Ovary (tissue), 9 donors: Measurements from ENCODE around the gene POU5F1. TPM values are rescaled to one million over a fixed set of nuclear protein-coding genes. Genes with fewer than 3 reads are reported as not detected.

Source experiments
- DNase-seq, 5 donors: peaks; one replicate each; pipeline ENCODE4 v3.0.0-alpha.2; 2019 to 2020
- H3K27ac ChIP-seq, 2 donors: fragments of 200-600 bp; one replicate each; pipeline versions ENCODE4 v1.5.1 to v1.8.0; 2019 to 2022
- H3K27me3 ChIP-seq: fragments of 200-600 bp; one replicate; pipeline ENCODE4 v1.8.0; 2022
- H3K36me3 ChIP-seq: fragments of 200-600 bp; sonication (generic); one replicate; pipeline ENCODE4 v1.5.1; 2019
- H3K4me1 ChIP-seq: one replicate; pipeline ENCODE4 v1.8.1; 2013; ENCODE audit warnings: mild to moderate bottlenecking, moderate library complexity; ENCODE audit not compliant: insufficient read depth
- H3K4me3 ChIP-seq: fragments of 200-600 bp; sonication (generic); one replicate; pipeline ENCODE4 v1.5.1; 2017
- H3K9me3 ChIP-seq, 2 donors: fragments of 200-600 bp in 1 of 2; sonication (generic) in 1 of 2; one replicate each; pipeline versions ENCODE4 v1.5.1 to v1.8.1; 2013 to 2019; ENCODE audit warnings: mild to moderate bottlenecking in 1 of 2, moderate library complexity in 1 of 2
- CTCF ChIP-seq, 3 donors: fragments of 450-650 bp in 2 of 3; fragments of 200-600 bp in 1 of 3; IDR thresholded peaks; one replicate each; pipeline versions ENCODE4 v1.5.1 to v1.8.0; 2016 to 2022; ENCODE audit warnings: antibody characterized with exemption in 3 of 3, mild to moderate bottlenecking in 1 of 3
- EP300 ChIP-seq: sonication (generic); formaldehyde crosslinking; IDR thresholded peaks from one replicate; pipeline ENCODE4 v1.6.1; 2017; ENCODE audit warnings: antibody characterized with exemption
- POLR2A ChIP-seq: fragments of 450-650 bp; IDR thresholded peaks from one replicate; pipeline ENCODE4 v1.6.1; 2017; ENCODE audit warnings: antibody characterized with exemption, mild to moderate bottlenecking, moderate library complexity
- WGBS, 3 donors: extraction: QIAGEN DNeasy Blood & Tissue Kit in 1 of 3; methylation state at CpG; one replicate each; pipeline versions ENCODE4 v1.1.5 to v1.1.7; 2013 to 2017; 5-methylcytosine and 5-hydroxymethylcytosine counted together
- intact Hi-C, 4 donors: fragments of 100-400 bp; cut with DNase I; formaldehyde crosslinking; loops; one replicate each; pipeline versions ENCODE4 v1.11.0 to v1.15.1; 2022 to 2023
- polyA plus RNA-seq, 2 donors: library from polyadenylated mRNA; stranded (reverse); fragments of 200-250 nt in 1 of 2; fragments of 350-450 nt in 1 of 2; fragmentation: Illumina TruSeq in 1 of 2; extraction: RNeasy Lipid Tissue Mini Kit (QIAGEN cat#74804) in 1 of 2; gene quantifications; one replicate each; pipeline ENCODE4 v1.2.3, GENCODE V29; 2013 to 2014
- total RNA-seq, 7 donors: library from RNA; depleted of rRNA in 2 of 7; stranded (reverse); fragments of >200 nt in 2 of 7; fragmentation: NEBNext Ultra II Directional in 3 of 7; extraction: Animal tissue kit (Norgen Biotek cat#: 25700) in 3 of 7; gene quantifications; one replicate each; pipeline versions ENCODE4 v1.1.0 to v1.2.4, GENCODE V29; 2016 to 2023
- donor health status: DM: no; HTN: no; CAD: no; lungs with moderate emphysema.
- donor health status: DM: no; HTN: no; CAD: no.
- donor health status: Bipolar disorder and iron deficiency.
- donor health status: DM: yes; HTN: yes; CAD: no.
- donor health status: DM: no; HTN: no; CAD: no.
- donor health status: DM: yes; HTN: yes; CAD: no.

Gene POU5F1
- total and polyA plus RNA-seq, 9 donors: 0.25 to 61.2 (median 2.1) TPM; not detected in 1

GRCh38 chr6:31138982-31139381, 31.5 kb downstream of the POU5F1 start, which contains the start of gene PSORS1C2:
TSS of gene PSORS1C2 (minus strand) at chr6:31139066. CDS start at chr6:31139026, 40 bp downstream.
- Histone ChIP-seq H3K4me3 (no peak within 1 kb of the TSS), H3K36me3 (no peaks in the 10 kb centered on the region), H3K4me1 (no peaks in the 10 kb centered on the region), H3K9me3 (no peaks in the 10 kb centered on the region), H3K27ac (no peak within 1 kb of the TSS), H3K27me3 (no peaks in the 10 kb centered on the region)
- TF ChIP-seq EP300 (no peak), CTCF (IDR thresholded peaks at IDR 0.05) (no peak), POLR2A (no peak)
- intact Hi-C loops: loop anchor here (5.0 kb wide), 2 partner anchors 53 to 228 kb away; no protein-coding TSS in a partner anchor
- peak in 1 of 5 donors; percentile 23 for DNase-seq
- 88 to 93% (median 91%) methylated on average over 4 of the region's 4 CpGs for WGBS, 3 donors

GRCh38 chr6:31135710-31136109, 34.8 kb downstream of the POU5F1 start:
- no peak overlapping the region for H3K27ac ChIP-seq
- WGBS, 3 donors: 82 to 89% (median 86%) methylated on average over 10 of the region's 10 CpGs
- H3K9me3 ChIP-seq: no peaks in the 10 kb centered on the region
- no peaks in the 10 kb centered on the region for H3K27me3 ChIP-seq
- H3K36me3 ChIP-seq: no peaks in the 10 kb centered on the region
- H3K4me3 ChIP-seq: no peak overlapping the region
- no peak for TF ChIP-seq CTCF (IDR thresholded peaks at IDR 0.05)
- TF ChIP-seq POLR2A: no peak
- H3K4me1 ChIP-seq: no peaks in the 10 kb centered on the region
- DNase-seq: no peak
- intact Hi-C loops: loop anchor here (2.0 to 5.0 kb wide), 3 partner anchors 57 to 233 kb away; no protein-coding TSS in a partner anchor

GRCh38 chr6:31132806-31133205, 37.7 kb downstream of the POU5F1 start:
- H3K36me3 ChIP-seq: no peaks in the 10 kb centered on the region
- TF ChIP-seq EP300 (no peak), POLR2A (no peak), CTCF (IDR thresholded peaks at IDR 0.05) (no peak)
- WGBS, 3 donors: 36 to 48% (median 44%) methylated on average over 6 of the region's 6 CpGs
- H3K27me3 ChIP-seq: no peaks in the 10 kb centered on the region
- no peak overlapping the region for H3K4me3 ChIP-seq
- H3K4me1 ChIP-seq: no peaks in the 10 kb centered on the region
- H3K9me3 ChIP-seq: no peaks in the 10 kb centered on the region
- DNase-seq: peak in 1 of 5 donors; percentile 13
- H3K27ac ChIP-seq: no peak overlapping the region
- intact Hi-C loops: no loop called here

GRCh38 chr6:31131595-31131994, 38.9 kb downstream of the POU5F1 start:
- Histone ChIP-seq H3K4me3 (no peak overlapping the region), H3K27me3 (no peaks in the 10 kb centered on the region), H3K4me1 (no peaks in the 10 kb centered on the region), H3K27ac (no peak overlapping the region), H3K9me3 (no peaks in the 10 kb centered on the region), H3K36me3 (no peaks in the 10 kb centered on the region)
- WGBS, 3 donors: 69 to 92% (median 85%) methylated on average over 3 of the region's 3 CpGs
- intact Hi-C loops: no loop called here
- no peak for DNase-seq
- TF ChIP-seq CTCF (IDR thresholded peaks at IDR 0.05) (no peak), EP300 (no peak), POLR2A (no peak)
